Nucleus accumbens (tissue), 56 donors: ENCODE results near the gene WDR53.
"Not testable (repeated sequence)": the region's sequence is repeated elsewhere in the genome, so short reads cannot be mapped to it uniquely, and the experiment has no call there.

Experiments
- DNase-seq, 56 donors: peaks; one replicate each; lab custom pipeline; 2025; lab: John Stamatoyannopoulos, UW

WDR53 gene

GRCh38 chr3:196568246-196569002, at the start of gene WDR53, which contains the start of gene FBXO45:
Gene WDR53 (minus strand): TSS chr3:196568554. CDS start chr3:196561475, 7,079 bp downstream.
Gene FBXO45 (plus strand): TSS chr3:196568660. CDS start chr3:196568985, 325 bp downstream.
- DNase-seq, result peak; percentile 59 to 97 (median 89)

DNA sequence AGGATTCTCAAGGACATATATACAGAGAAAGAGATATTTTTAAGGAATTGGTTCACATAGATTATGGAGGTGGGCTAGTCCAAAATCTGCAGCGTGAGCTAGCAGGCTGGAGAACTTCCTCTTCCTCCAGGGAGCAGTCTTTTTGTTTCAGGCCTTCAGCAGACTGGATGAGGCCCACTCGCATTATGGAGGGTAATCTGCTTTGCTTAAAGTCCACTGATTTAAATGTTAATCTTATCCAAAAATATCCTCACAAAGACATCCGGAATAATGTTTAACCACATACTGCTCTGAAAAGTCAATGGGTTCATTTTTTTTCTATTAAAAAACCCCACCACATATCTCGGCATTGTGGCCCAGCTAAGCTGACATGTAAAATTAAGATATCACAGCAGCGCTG, 48.9 kb upstream of the WDR53 start:
- no peak for DNase-seq

- DNase-seq, result not testable (repeated sequence)
These were observed 46.9 kb upstream of the WDR53 start for GRCh38 chr3:196615234-196615633.

GRCh38 chr3:196611761-196612483, 43.6 kb upstream of the WDR53 start:
- DNase-seq, result no peak

- no peak for DNase-seq
These were observed 41.6 kb upstream of the WDR53 start for GRCh38 chr3:196609805-196610515.

DNA sequence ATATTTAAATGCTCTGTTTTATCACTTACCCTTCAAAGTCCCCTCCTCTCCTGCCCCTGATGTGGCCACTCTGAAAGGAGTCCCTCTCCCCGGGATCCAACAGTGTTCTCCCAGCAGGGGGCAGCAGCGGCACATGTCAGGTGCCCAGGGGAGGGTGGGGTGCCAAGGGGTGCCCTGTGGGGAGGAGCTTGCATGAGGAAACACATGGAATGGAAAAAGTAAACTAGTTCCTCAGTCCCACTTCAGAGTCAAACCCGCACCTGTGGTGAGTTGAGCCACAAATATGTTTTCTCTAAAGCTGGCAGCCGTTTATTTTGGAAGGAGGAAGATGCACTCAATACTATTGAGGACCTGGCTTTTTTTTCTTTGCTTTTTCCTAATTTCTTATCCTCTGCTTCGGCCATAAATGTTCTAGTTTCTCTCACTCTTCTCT, 41.0 kb upstream of the WDR53 start:
- DNase-seq, result peak in 54 of 56 donors; percentile 25 to 93 (median 68)

GRCh38 chr3:196608693-196609092, 40.3 kb upstream of the WDR53 start:
- DNase-seq, result no peak

GRCh38 chr3:196604548-196604947, 36.2 kb upstream of the WDR53 start:
- peak in 14 of 56 donors; percentile 8 to 58 (median 34) for DNase-seq

GRCh38 chr3:196603683-196604082, 35.3 kb upstream of the WDR53 start:
- no peak for DNase-seq

DNA sequence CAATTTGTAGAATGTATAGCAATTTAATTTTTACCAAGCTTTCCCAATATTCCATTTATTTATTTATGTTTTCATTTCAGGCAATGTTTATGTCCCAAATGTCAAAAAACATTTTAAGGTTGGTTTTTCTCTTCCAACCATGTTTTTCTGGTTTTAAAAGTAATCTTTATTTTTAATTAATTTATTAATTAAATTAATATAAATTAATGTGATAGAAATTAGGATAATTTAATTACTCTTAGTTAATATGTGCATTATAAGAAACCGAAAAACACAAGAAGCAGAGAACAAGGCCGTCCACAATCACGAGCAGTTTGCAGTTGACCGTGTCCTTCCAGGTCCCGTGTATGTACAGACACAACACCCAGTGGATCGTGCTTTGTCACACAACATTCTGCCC, 34.3 kb upstream of the WDR53 start:
- no peak for DNase-seq

DNA sequence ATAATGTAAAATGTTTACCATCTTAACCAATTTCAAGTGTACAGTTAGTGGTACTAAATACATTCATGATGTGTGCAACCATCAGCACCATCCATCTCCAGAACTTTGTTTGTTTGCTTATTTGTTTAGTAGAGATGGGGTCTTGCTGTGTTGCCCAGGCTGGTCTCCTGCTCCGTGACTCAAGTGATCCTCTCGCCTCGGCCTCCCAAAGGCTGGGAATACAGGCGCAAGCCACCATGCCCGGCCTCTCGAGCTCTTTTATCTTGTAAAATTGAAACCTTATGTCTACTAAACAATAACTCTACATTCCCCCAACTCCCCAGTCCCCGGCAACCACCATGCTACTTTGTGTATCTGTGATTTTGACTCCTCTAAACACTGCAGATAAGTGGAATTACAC, 32.0 kb upstream of the WDR53 start:
- DNase-seq, result no peak

DNA sequence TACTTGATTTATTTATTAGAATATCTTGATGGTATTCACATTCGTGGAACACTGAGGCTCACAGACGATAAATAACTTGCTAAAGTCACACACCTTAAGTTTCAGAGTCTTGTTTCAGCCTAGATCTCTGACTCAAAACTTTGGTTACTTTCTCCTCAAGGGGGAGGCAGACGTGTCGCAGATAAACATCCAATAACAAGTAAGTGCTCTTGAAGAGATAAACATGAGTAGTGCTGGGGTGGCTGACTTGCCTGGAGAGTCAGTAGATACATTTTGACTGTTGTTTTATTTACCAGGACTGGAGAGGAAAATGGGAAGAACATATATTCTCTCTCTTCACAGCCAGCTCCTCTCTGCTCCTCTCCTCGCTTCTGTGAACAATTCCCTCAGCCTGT, 31.4 kb upstream of the WDR53 start:
- DNase-seq, result no peak

DNA sequence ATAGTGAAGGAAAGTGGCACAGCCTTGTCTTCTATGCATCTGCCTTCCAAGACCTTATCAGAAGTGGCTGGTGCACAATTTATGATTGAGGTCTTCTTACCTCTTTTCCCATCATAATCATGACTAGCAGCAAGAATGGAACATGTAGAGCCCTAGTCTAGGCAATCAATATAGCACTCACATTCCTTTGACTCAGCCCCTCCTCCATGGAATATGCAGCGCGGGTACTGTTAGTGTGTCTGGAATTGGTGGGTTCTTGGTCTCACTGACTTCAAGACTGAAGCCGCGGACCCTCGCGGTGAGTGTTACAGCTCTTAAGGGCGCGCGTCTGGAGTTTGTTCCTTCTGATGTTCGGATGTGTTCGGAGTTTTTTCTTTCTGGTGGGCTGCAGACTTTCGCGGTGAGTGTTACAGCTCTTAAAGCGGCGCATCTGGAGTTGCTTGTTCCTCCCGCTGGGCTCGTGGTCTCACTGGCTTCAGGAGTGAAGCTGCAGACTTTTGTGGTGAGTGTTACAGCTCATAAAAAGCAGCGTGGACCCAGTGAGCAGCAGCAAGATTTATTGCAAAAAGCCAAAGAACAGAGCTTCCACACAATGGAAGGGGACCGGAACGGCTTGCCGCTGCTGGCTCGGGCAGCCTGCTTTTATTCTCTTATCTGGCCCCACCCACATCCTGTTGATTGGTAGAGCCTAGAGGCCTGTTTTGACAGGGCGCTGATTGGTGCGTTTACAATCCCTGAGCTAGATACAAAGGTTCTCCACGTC, 29.8 kb upstream of the WDR53 start:
- not testable (repeated sequence) for DNase-seq

DNA sequence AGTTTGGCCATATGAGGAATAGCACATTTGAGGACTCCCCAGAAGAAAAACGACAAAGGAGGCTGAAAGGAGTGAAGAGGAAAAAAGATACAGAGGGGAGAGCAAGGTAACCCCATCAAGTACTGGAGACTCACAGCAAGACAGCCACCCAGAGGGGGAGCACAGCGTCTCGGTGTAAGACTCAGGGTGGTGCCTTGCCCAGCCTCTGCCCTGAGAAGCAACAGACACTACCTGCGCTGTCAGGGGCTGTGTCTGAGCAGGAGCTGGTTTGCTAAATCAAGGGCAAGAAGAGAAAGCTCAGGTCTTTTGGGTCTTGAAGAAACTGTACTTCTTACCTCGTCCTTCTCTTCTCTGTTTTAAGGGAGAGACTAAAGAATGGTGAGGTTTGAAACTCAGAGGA, 28.0 kb upstream of the WDR53 start:
- no peak for DNase-seq

- DNase-seq, result no peak
These were observed 21.9 kb upstream of the WDR53 start for GRCh38 chr3:196590279-196590678.

DNA sequence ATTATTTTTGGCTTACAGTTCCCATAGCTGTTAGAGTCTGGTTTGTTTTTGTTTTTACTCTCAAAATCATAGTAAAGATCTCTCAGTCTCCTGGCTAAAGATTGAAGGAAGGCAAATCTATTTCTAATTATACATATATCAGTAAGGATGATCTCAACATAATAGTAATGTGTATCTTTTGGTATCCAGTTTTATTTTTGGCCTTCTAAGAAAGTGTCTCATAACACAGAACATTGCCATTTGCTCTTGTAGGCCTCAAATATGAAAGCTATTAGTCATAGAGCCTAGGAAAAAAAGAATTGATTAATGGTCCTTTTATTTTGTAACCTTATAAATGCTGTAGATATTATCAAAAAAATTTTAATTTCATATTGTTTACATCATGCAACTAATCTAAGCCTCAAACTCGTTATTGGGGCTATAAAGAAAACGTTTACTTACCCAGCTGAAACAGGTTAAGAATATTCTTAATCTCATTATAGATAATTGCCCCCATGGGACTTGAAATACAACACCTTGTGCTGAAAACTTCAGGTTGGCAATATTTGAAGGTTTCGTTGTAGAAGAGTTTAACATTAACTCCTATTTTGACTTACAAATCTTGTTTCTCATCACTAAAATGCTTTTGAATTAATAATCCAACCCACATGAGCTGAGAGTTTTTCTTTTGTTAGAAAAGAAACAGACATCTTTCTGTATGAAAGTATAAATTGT, 16.8 kb upstream of the WDR53 start:
- DNase-seq, result no peak

- DNase-seq, result no peak
These were observed 4.0 kb upstream of the WDR53 start for GRCh38 chr3:196572389-196572788.

DNA sequence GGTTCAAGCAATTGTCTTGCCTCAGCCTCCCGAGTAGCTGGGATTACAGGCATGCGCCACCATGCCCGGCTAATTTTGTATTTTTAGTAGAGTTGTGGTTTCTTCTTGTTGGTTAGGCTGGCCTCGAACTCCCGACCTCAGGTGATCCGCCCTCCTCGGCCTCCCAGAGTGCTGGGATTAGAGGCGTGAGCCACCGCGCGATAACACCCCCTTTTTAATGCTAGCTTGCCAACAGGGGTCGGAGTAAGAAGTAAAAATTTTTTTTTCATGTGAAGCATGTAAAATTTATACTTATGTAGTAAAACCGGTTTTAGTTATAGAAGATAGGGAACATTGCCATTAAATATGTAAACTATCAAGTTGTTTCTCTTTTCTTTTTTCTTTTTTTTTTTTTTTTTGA, 2.0 kb upstream of the WDR53 start:
- not testable (repeated sequence) for DNase-seq

- peak in 27 of 56 donors; percentile 7 to 57 (median 35) for DNase-seq
These were observed 706 bp upstream of the WDR53 start for GRCh38 chr3:196569003-196569516.
